ENCODE measurements around the gene SLC25A43.

DNA sequence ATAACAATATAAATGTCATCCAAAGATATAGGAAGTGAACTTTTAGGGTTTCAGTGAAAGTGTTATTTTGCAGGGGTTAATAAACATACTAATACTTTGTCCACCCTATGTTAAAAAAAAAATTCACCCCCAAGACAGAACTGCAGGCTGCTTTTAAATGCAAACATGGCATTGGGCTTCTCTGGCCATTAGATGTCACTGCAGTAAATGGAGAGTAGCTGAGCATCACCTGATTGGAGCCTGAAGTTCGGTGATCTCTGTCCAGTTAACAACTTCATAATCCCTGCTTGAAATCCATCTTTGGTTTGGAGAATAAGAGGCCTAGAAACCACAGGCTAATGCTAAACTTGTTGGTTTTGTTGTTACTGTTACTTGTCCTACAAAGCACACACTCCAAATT lies 18.7 kb downstream of the SLC25A43 start:
- TF ChIP-seq EZH2phosphoT487 (IDR thresholded peaks at IDR 0.05; ENCODE audit: unreplicated experiment) (no peak), POLR2AphosphoS5 (IDR thresholded peaks at IDR 0.05; ENCODE audit: low read depth) (no peak), EZH2 (IDR thresholded peaks at IDR 0.05; ENCODE audit: low read depth, unreplicated experiment) (no peak), STAT1 (IDR thresholded peaks at IDR 0.05; ENCODE audit: unreplicated experiment) (no peak), CREB1 (CRISPR knock-in tag; IDR thresholded peaks at IDR 0.05; ENCODE audit: low read depth) (no peak), JUNB (IDR thresholded peaks at IDR 0.05; ENCODE audit: unreplicated experiment) (no peak), ZNF114 (CRISPR knock-in tag; IDR thresholded peaks at IDR 0.05) (no peak)
- TF ChIP-seq, protein P1, sequence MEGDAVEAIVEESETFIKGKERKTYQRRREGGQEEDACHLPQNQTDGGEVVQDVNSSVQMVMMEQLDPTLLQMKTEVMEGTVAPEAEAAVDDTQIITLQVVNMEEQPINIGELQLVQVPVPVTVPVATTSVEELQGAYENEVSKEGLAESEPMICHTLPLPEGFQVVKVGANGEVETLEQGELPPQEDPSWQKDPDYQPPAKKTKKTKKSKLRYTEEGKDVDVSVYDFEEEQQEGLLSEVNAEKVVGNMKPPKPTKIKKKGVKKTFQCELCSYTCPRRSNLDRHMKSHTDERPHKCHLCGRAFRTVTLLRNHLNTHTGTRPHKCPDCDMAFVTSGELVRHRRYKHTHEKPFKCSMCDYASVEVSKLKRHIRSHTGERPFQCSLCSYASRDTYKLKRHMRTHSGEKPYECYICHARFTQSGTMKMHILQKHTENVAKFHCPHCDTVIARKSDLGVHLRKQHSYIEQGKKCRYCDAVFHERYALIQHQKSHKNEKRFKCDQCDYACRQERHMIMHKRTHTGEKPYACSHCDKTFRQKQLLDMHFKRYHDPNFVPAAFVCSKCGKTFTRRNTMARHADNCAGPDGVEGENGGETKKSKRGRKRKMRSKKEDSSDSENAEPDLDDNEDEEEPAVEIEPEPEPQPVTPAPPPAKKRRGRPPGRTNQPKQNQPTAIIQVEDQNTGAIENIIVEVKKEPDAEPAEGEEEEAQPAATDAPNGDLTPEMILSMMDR (conservative IDR thresholded peaks at IDR 0.05; ENCODE audit: low read depth in 2 of 2), result peak; percentile 26 to 60; a peak in 3 of 4 replicates
- TF ChIP-seq, protein P2, sequence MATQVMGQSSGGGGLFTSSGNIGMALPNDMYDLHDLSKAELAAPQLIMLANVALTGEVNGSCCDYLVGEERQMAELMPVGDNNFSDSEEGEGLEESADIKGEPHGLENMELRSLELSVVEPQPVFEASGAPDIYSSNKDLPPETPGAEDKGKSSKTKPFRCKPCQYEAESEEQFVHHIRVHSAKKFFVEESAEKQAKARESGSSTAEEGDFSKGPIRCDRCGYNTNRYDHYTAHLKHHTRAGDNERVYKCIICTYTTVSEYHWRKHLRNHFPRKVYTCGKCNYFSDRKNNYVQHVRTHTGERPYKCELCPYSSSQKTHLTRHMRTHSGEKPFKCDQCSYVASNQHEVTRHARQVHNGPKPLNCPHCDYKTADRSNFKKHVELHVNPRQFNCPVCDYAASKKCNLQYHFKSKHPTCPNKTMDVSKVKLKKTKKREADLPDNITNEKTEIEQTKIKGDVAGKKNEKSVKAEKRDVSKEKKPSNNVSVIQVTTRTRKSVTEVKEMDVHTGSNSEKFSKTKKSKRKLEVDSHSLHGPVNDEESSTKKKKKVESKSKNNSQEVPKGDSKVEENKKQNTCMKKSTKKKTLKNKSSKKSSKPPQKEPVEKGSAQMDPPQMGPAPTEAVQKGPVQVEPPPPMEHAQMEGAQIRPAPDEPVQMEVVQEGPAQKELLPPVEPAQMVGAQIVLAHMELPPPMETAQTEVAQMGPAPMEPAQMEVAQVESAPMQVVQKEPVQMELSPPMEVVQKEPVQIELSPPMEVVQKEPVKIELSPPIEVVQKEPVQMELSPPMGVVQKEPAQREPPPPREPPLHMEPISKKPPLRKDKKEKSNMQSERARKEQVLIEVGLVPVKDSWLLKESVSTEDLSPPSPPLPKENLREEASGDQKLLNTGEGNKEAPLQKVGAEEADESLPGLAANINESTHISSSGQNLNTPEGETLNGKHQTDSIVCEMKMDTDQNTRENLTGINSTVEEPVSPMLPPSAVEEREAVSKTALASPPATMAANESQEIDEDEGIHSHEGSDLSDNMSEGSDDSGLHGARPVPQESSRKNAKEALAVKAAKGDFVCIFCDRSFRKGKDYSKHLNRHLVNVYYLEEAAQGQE (IDR thresholded peaks at IDR 0.05; ENCODE audit: unreplicated experiment), result no peak
- TF ChIP-seq, protein P3, sequence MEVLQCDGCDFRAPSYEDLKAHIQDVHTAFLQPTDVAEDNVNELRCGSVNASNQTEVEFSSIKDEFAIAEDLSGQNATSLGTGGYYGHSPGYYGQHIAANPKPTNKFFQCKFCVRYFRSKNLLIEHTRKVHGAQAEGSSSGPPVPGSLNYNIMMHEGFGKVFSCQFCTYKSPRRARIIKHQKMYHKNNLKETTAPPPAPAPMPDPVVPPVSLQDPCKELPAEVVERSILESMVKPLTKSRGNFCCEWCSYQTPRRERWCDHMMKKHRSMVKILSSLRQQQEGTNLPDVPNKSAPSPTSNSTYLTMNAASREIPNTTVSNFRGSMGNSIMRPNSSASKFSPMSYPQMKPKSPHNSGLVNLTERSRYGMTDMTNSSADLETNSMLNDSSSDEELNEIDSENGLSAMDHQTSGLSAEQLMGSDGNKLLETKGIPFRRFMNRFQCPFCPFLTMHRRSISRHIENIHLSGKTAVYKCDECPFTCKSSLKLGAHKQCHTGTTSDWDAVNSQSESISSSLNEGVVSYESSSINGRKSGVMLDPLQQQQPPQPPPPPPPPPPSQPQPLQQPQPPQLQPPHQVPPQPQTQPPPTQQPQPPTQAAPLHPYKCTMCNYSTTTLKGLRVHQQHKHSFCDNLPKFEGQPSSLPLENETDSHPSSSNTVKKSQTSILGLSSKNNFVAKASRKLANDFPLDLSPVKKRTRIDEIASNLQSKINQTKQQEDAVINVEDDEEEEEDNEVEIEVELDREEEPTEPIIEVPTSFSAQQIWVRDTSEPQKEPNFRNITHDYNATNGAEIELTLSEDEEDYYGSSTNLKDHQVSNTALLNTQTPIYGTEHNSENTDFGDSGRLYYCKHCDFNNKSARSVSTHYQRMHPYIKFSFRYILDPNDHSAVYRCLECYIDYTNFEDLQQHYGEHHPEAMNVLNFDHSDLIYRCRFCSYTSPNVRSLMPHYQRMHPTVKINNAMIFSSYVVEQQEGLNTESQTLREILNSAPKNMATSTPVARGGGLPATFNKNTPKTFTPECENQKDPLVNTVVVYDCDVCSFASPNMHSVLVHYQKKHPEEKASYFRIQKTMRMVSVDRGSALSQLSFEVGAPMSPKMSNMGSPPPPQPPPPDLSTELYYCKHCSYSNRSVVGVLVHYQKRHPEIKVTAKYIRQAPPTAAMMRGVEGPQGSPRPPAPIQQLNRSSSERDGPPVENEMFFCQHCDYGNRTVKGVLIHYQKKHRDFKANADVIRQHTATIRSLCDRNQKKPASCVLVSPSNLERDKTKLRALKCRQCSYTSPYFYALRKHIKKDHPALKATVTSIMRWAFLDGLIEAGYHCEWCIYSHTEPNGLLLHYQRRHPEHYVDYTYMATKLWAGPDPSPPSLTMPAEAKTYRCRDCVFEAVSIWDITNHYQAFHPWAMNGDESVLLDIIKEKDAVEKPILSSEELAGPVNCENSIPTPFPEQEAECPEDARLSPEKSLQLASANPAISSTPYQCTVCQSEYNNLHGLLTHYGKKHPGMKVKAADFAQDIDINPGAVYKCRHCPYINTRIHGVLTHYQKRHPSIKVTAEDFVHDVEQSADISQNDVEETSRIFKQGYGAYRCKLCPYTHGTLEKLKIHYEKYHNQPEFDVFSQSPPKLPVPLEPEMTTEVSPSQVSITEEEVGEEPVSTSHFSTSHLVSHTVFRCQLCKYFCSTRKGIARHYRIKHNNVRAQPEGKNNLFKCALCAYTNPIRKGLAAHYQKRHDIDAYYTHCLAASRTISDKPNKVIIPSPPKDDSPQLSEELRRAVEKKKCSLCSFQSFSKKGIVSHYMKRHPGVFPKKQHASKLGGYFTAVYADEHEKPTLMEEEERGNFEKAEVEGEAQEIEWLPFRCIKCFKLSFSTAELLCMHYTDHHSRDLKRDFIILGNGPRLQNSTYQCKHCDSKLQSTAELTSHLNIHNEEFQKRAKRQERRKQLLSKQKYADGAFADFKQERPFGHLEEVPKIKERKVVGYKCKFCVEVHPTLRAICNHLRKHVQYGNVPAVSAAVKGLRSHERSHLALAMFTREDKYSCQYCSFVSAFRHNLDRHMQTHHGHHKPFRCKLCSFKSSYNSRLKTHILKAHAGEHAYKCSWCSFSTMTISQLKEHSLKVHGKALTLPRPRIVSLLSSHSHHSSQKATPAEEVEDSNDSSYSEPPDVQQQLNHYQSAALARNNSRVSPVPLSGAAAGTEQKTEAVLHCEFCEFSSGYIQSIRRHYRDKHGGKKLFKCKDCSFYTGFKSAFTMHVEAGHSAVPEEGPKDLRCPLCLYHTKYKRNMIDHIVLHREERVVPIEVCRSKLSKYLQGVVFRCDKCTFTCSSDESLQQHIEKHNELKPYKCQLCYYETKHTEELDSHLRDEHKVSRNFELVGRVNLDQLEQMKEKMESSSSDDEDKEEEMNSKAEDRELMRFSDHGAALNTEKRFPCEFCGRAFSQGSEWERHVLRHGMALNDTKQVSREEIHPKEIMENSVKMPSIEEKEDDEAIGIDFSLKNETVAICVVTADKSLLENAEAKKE (CRISPR knock-in tag; IDR thresholded peaks at IDR 0.05), result no peak
